HEK293 (cell line): ENCODE data around the gene CASZ1.

Experiments used
- YY1 ChIP-seq: fragments of 450-650 bp; formaldehyde crosslinking; IDR thresholded peaks from 2 replicates; pipeline ENCODE4 v1.5.1; 2018; ENCODE audit warnings: missing biosample characterization, missing genetic modification characterization
- ZNF449 ChIP-seq: fragments of 450-650 bp; formaldehyde crosslinking; IDR thresholded peaks from 2 replicates; pipeline ENCODE4 v1.5.1; 2017; ENCODE audit warnings: missing biosample characterization, mild to moderate bottlenecking, missing genetic modification characterization, moderate library complexity

DNA sequence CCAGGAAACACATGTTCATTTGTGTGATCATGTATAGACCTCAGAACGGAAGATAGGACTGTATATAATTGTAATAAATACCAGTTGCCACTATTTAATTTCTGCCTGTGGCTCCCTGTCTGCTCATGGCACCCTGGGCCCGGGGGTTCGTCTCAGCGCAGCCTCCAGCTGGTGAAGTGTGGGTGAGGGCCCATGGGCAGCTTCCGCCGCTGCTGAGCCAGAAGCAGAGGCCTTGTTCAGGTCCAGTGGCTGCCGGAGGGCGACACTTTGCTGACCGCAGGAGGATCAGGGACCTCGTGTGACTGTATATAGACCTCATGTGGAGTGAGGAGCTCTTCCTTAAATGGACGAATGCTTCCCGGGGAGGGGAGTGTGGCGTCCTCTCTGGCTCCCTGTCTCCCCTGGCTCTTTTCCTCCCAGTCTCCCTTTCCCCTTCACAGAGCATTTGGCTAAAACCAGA lies 165.8 kb downstream of the CASZ1 start:
- TF ChIP-seq YY1 (tag by site-specific recombination) (no peak), ZNF449 (tag by site-specific recombination) (no peak)
